Measurements from ENCODE around the gene ZNF771.

Gene ZNF771

DNA sequence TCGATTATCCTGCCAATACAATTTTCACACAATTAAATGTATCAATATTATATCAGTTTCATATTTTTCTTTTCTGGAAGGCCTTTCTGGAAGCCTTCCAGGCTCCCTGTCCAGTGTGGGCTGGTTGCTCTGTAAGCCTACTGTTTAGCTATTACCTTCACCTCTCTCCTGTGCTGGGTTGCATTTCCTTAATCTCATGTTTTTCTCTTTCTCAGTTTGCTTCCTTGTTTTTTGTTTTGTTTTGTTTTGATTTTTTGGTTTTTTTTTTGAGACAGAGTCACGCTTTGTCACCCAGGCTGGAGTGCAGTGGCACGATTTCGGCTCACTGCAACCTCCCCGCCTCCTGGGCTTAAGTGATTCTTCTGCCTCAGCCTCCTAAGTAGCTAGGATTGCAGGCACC is 31.4 kb downstream of the ZNF771 start:
- no peak for DNase-seq (ENCODE audit: extremely low read depth, low read depth)
- no peak overlapping the region for H3K4me3 ChIP-seq (replicated peaks; ENCODE audit: low read depth, low read length)
- TF ChIP-seq, protein P1, sequence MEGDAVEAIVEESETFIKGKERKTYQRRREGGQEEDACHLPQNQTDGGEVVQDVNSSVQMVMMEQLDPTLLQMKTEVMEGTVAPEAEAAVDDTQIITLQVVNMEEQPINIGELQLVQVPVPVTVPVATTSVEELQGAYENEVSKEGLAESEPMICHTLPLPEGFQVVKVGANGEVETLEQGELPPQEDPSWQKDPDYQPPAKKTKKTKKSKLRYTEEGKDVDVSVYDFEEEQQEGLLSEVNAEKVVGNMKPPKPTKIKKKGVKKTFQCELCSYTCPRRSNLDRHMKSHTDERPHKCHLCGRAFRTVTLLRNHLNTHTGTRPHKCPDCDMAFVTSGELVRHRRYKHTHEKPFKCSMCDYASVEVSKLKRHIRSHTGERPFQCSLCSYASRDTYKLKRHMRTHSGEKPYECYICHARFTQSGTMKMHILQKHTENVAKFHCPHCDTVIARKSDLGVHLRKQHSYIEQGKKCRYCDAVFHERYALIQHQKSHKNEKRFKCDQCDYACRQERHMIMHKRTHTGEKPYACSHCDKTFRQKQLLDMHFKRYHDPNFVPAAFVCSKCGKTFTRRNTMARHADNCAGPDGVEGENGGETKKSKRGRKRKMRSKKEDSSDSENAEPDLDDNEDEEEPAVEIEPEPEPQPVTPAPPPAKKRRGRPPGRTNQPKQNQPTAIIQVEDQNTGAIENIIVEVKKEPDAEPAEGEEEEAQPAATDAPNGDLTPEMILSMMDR (IDR thresholded peaks at IDR 0.05; ENCODE audit: low read depth, low read length, missing control alignments) = no peak

DNA sequence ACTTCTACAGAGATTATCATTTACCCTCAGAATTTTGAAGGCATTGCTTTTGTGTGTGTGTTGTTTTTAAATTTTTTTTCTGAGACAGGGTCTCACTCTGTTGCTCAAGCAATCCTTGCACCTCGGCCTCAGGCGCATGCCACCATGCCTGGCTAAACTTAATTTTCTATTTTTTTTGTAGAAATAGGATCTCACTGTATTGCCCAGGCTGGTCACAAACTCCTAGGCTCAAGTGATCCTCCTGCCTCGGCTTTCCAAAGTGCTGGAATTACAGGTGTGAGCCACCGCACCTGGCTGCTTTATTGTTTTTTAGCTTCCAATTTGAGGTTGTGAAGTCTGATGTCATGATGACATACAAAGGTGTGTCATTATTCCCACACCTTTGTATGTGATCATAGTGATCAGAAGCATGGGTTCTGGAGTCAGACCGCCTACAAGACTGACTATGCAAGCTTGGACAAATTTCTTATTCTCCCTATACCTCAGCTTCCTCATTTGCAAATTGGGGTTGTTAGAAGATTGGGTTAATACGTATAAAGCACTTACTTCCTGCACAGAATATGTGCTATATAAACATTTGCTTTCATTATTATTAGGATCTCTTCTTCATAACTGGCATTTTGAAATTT is 32.4 kb downstream of the ZNF771 start:
- TF ChIP-seq, protein P1 (IDR thresholded peaks at IDR 0.05; ENCODE audit: low read depth, low read length, missing control alignments) = no peak
- DNase-seq (ENCODE audit: extremely low read depth, low read depth) = no peak
- no peak overlapping the region for H3K4me3 ChIP-seq (replicated peaks; ENCODE audit: low read depth, low read length)

DNA sequence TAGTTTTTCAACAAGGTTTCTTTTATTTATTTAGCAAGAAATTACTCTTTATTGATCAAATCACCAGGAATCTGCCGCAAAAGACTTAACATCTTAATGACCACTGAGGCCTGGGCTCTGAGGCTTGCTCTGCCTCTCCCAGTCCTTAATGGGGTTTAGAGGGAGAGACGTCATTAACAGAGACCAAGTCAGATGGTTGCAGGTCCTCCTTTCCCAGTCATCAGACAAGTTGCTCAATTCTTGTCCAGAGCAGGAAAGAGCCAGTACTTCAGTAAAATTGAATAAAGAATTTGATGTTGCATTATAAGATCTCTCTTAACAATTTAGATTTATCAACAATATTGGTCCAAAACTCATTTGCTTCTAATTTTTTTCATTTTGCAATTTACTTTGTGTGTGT is 36.2 kb downstream of the ZNF771 start:
- H3K4me3 ChIP-seq (replicated peaks; ENCODE audit: low read depth, low read length) = no peak overlapping the region
- DNase-seq (ENCODE audit: extremely low read depth, low read depth) = no peak
- TF ChIP-seq, protein P1 (IDR thresholded peaks at IDR 0.05; ENCODE audit: low read depth, low read length, missing control alignments) = no peak

DNA sequence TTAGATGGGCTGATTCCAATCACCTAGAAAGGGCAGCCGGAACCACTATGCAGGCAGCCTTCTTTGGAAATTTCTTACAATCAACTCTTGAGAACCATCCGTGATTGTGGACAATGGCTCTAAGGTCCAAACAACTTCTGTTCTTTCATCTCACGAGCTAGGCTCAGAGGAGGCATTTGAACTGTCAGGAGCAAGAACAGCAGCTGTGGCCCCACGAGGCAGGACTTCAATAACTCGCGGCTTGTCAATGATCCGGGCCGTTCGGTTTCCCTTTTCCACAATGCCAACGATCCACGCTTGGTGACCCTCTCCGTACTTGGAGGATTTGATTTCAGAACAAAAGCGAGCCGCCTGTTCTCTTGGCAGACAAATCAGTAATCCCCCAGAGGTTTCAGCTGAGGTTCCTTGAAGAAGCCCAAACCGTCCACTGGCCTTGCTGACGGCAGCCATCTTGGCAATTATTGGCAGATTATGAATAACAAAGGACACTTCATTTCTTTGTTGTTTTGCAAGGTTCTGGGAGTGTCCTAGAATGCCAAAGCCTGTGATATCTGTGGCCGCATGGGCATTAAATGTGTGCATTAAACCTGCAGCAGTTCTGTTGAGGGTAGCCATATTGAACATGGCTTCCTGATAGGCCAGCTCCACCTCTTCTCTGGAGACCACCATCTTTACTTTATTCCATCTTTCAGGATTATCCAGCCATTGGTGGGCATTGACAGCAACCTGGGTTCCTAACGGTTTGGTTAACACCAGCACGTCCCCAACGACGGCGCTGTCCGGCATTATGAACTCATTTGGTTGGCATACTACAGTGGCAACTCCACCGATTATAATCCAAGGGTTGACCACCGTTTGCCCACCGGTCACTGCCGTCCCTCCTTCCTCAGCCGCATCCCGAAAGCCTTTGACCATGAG is 37.1 kb downstream of the ZNF771 start:
- DNase-seq (ENCODE audit: extremely low read depth, low read depth) = no peak
- H3K4me3 ChIP-seq (replicated peaks; ENCODE audit: low read depth, low read length) = peak overlapping the region; percentile 85

DNA sequence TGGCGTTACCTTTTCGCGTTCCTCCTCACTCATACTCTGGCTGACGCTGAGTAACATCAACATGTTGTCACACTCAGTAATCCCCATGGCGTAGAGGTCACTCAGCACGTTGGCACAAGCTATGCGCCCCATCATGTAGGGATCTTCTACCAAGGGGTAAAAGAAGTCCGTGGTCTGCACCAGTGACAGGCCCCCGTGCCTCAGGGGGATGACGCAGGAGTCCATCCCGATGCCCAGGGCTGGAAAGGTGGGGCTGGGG is 37.7 kb downstream of the ZNF771 start:
- peak overlapping the region; percentile 85 for H3K4me3 ChIP-seq (replicated peaks; ENCODE audit: low read depth, low read length)
- TF ChIP-seq, protein P1 (IDR thresholded peaks at IDR 0.05; ENCODE audit: low read depth, low read length, missing control alignments) = no peak
- no peak for DNase-seq (ENCODE audit: extremely low read depth, low read depth)

More for the DNA sequence above, 37.1 kb downstream of the ZNF771 start:
- TF ChIP-seq, protein P1 (IDR thresholded peaks at IDR 0.05; ENCODE audit: low read depth, low read length, missing control alignments) = no peak

DNA sequence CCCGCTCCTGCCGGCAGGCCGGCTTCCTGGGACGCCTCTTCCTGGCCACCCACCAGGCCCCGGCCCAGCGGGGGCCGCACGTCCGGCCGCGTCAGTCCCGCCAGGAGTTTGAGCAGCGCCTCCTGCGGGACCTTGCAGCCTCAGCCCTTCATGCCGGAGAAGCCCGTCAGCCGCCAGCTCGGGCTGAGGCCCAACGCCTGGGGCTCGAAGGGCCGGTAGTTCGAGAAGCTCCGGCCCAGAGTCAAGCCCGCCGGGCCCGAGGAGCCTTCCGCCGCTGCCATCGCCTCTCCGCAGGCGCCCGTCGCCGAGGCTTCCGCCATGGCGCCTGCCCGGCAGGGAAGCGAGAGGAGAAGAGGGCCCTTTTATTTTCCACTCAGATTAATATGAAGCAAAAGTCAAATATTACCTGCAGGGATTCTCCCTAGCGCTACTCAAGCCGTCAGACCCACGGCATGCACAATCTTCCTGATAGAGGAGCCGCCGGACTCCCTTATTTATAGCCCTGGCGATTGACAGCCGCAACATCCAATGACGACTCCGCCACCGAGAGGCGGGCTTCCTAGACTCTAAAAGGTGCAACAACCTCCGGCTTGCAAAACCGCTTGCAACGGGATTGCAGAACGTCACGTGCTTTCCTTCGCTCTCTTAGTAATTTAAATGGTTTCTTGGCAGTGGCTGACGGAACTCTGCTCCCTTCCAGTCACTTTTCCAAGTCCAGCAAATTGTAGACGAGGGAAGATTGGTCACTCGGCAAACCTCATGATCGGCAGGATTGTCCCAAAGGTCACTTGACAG is 38.2 kb downstream of the ZNF771 start, which contains the start of gene SEPHS2:
TSS of gene SEPHS2 (minus strand) at position 467 of the 795 bp plus-strand sequence. CDS start at position 320, 147 bp downstream.
- DNase-seq (ENCODE audit: extremely low read depth, low read depth) = peak; percentile 89
- TF ChIP-seq, protein P1 (IDR thresholded peaks at IDR 0.05; ENCODE audit: low read depth, low read length, missing control alignments) = peak; percentile 38
- peak within 1 kb of the TSS; percentile 85 for H3K4me3 ChIP-seq (replicated peaks; ENCODE audit: low read depth, low read length)

Data from HFF-Myc (cell line).